ENCODE data around the gene PTPRM.

PTPRM gene

GRCh38 chr18:8286303-8286702 lies 719.2 kb downstream of the PTPRM start:
- Histone ChIP-seq H3K27me3 (no peaks in the 10 kb centered on the region), H3K36me3 (no peaks in the 10 kb centered on the region), H3K9me3 (no peaks in the 10 kb centered on the region), H3K4me1 (peaks cover 0 to 8% (median 0%) of the 10 kb centered on the region in 4 donors), H3K27ac (no peak overlapping the region), H3K4me3 (no peak overlapping the region)
- no peak for DNase-seq
- intact Hi-C loops (cut with DNase I; ENCODE audit: low total_unique reads) = no loop called here
- TF ChIP-seq, protein P1, sequence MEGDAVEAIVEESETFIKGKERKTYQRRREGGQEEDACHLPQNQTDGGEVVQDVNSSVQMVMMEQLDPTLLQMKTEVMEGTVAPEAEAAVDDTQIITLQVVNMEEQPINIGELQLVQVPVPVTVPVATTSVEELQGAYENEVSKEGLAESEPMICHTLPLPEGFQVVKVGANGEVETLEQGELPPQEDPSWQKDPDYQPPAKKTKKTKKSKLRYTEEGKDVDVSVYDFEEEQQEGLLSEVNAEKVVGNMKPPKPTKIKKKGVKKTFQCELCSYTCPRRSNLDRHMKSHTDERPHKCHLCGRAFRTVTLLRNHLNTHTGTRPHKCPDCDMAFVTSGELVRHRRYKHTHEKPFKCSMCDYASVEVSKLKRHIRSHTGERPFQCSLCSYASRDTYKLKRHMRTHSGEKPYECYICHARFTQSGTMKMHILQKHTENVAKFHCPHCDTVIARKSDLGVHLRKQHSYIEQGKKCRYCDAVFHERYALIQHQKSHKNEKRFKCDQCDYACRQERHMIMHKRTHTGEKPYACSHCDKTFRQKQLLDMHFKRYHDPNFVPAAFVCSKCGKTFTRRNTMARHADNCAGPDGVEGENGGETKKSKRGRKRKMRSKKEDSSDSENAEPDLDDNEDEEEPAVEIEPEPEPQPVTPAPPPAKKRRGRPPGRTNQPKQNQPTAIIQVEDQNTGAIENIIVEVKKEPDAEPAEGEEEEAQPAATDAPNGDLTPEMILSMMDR (IDR thresholded peaks at IDR 0.05) = no peak

GRCh38 chr18:8287196-8287885 lies 720.2 kb downstream of the PTPRM start:
- Histone ChIP-seq H3K27me3 (no peaks in the 10 kb centered on the region), H3K4me1 (peaks cover 0 to 8% (median 0%) of the 10 kb centered on the region in 4 donors), H3K27ac (no peak overlapping the region), H3K36me3 (no peaks in the 10 kb centered on the region), H3K4me3 (no peak overlapping the region), H3K9me3 (no peaks in the 10 kb centered on the region)
- TF ChIP-seq, protein P1 (IDR thresholded peaks at IDR 0.05) = no peak
- intact Hi-C loops (cut with DNase I; ENCODE audit: low total_unique reads) = no loop called here
- no peak for DNase-seq

DNA sequence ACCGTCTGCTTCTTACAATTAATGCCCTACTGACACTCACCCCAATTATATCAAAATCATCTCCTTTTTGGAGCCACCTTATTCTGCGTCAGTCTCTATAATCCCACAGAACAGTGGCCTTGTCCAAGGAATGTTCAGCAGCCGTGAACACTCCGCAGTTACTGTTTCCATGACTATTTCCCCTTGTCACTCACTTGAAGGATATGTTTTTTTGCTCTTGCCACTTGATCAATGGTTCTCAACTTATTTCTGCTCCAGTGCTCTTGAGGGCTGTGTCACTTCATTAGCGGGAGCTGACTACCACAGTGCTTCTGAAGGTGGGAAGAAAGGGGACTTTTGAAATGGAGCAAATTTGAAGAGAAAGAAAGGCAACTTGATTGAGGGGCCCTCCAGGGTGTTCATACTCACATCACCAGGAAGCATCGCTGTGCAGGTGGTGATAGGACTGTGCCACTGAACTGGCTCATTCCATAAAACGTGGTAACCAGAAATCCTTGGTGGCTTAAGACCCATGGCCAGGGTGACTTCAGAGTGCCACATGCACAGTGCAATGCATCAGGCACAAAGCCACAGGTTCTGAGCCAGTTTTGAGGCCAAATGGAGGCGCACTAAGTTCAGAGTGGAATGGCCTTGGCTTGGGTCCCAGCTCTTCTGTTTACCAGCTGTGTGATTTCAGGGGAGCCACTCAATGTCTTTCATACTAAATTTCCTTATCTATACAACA lies 721.5 kb downstream of the PTPRM start:
- TF ChIP-seq, protein P1 (IDR thresholded peaks at IDR 0.05) = no peak
- Histone ChIP-seq H3K36me3 (no peaks in the 10 kb centered on the region), H3K9me3 (no peaks in the 10 kb centered on the region), H3K4me3 (no peak overlapping the region), H3K27ac (no peak overlapping the region), H3K27me3 (no peaks in the 10 kb centered on the region), H3K4me1 (peaks cover 0 to 8% (median 0%) of the 10 kb centered on the region in 4 donors)
- intact Hi-C loops (cut with DNase I; ENCODE audit: low total_unique reads) = no loop called here
- no peak for DNase-seq

DNA sequence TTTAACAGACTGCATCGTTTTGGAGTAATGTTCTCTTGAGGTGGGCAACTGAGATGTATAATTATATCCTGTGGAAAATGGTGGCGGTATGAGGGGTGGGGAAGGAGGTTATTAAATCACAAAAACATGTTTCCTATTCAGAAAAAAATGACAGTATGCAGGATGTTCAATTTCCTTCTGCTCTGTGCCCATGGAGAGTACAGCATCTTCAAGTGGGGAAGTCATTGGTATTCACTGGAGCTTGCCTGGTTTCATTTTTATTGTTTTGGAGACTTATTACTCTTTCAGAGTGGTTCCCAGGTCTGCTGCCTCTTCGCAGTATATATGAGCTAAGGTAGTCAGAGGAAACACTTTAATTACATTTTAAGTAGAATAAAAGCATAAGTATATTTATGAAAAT lies 723.3 kb downstream of the PTPRM start:
- Histone ChIP-seq H3K27me3 (no peaks in the 10 kb centered on the region), H3K4me1 (no peaks in the 10 kb centered on the region), H3K9me3 (no peaks in the 10 kb centered on the region), H3K36me3 (no peaks in the 10 kb centered on the region), H3K27ac (no peak overlapping the region), H3K4me3 (no peak overlapping the region)
- intact Hi-C loops (cut with DNase I; ENCODE audit: low total_unique reads) = no loop called here
- TF ChIP-seq, protein P1 (IDR thresholded peaks at IDR 0.05) = no peak
- DNase-seq = no peak

GRCh38 chr18:8290913-8291312 lies 723.8 kb downstream of the PTPRM start:
- intact Hi-C loops (cut with DNase I; ENCODE audit: low total_unique reads) = no loop called here
- TF ChIP-seq, protein P1 (IDR thresholded peaks at IDR 0.05) = no peak
- no peak overlapping the region for H3K27ac ChIP-seq
- H3K4me1 ChIP-seq = no peaks in the 10 kb centered on the region
- peaks cover 0 to under 1% (median 0%) of the 10 kb centered on the region in 3 donors for H3K36me3 ChIP-seq
- H3K9me3 ChIP-seq = no peaks in the 10 kb centered on the region
- H3K27me3 ChIP-seq = no peaks in the 10 kb centered on the region
- no peak for DNase-seq
- no peak overlapping the region for H3K4me3 ChIP-seq

Data from tibial artery (tissue), 4 donors.